Fibroblast of lung (primary cell): ENCODE measurements around the gene DSG2.

ENCODE experiments used
- CTCF ChIP-seq, 2 donors: IDR thresholded peaks in 1 of 2; conservative IDR thresholded peaks in 1 of 2; 1 replicate in 1 of 2; 2 replicates in 1 of 2; pipeline ENCODE4 v1.5.1; 2011 to 2012; ENCODE audit warnings: low read length in 2 of 2, control low read depth in 1 of 2, inconsistent platforms in 1 of 2, low read depth in 1 of 2, mild to moderate bottlenecking in 1 of 2
- EZH2 ChIP-seq: IDR thresholded peaks from 2 replicates; pipeline ENCODE4 v1.5.1; 2012; ENCODE audit warnings: low read length, control low read depth, mild to moderate bottlenecking; ENCODE audit errors: missing control alignments

- no peak for TF ChIP-seq CTCF (conservative IDR thresholded peaks at IDR 0.05 in 1 of 2, IDR thresholded peaks at IDR 0.05 in 1 of 2; ENCODE audit: low read depth in 1 of 2, low read length in 2 of 2)
- no peak for TF ChIP-seq EZH2
Observed at GRCh38 chr18:31510319-31510718, 12.3 kb downstream of the DSG2 start.
